Loucy (cell line): ENCODE measurements around the gene TP73.

Experiments
- EZH2phosphoT487 ChIP-seq: fragments of 200-600 bp; IDR thresholded peaks from 2 replicates; pipeline ENCODE4 v1.6.1; 2018; ENCODE audit warnings: antibody characterized with exemption, mild to moderate bottlenecking, moderate library complexity, borderline replicate concordance
- TF ChIP-seq, protein P1 (sequence below): fragments of 200-600 bp; sonication (generic); conservative IDR thresholded peaks from 2 replicates; pipeline ENCODE4 v1.5.1; 2014; ENCODE audit warnings: mild to moderate bottlenecking, antibody characterized with exemption, low read length

DNA sequence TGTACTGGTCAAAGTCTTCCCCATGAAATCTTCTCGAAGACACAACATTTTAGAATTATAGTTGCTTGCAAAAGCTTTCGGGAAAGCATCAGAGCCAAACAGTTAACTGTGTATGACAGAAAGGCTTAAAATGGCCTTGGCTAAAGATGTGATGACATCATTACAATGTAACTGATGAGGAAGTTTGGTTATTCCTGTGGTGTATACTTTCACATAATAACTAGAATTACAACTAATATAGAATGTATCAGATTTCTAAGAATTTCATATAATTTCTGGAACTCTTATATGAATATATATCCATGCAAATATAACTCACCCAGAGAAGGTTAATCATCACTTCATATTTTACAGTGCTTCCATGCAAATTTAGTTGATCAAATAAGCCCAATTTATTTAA, 8.4 kb downstream of the TP73 start:
- TF ChIP-seq, protein P1, sequence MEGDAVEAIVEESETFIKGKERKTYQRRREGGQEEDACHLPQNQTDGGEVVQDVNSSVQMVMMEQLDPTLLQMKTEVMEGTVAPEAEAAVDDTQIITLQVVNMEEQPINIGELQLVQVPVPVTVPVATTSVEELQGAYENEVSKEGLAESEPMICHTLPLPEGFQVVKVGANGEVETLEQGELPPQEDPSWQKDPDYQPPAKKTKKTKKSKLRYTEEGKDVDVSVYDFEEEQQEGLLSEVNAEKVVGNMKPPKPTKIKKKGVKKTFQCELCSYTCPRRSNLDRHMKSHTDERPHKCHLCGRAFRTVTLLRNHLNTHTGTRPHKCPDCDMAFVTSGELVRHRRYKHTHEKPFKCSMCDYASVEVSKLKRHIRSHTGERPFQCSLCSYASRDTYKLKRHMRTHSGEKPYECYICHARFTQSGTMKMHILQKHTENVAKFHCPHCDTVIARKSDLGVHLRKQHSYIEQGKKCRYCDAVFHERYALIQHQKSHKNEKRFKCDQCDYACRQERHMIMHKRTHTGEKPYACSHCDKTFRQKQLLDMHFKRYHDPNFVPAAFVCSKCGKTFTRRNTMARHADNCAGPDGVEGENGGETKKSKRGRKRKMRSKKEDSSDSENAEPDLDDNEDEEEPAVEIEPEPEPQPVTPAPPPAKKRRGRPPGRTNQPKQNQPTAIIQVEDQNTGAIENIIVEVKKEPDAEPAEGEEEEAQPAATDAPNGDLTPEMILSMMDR: no peak
- no peak for TF ChIP-seq EZH2phosphoT487
